Measurements from ENCODE around the gene SLC17A9.

Gene SLC17A9

DNA sequence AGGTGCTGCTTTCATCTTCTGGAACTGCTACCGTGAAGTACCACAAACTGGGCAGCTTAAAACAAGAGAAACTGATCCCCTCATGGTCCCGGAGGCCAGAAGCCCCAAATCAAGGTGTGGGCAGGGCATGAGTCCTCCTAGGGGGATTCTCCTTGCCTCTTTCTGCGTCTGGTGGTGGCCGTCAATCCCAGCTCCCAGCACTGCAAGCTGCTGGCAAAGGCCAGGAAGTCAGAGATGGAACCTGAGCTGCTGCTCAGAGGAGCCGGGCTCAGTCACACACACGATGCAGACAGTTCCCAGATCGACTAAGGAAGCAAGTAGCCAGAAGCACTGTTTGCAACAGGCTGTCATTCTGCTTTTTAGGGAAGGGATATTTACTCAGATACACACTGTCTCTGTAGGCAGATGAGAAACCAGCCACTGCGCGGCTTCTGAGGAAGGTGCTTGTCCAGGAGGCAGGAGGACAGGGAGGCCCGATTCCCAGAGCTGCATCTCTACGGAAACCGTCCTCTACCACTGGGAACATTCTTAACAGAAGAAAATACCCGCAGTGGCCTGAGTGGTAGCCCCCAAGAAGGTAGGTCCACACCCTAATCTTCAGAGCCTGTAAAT, 38.8 kb downstream of the SLC17A9 start:
- Histone ChIP-seq H3K4me3 (ENCODE audit: low read depth, low read length) (no peak overlapping the region), H3K27ac (ENCODE audit: low read depth, low read length) (no peak overlapping the region), H3K9me3 (ENCODE audit: control insufficient read depth, insufficient read depth, low read depth, low read length) (no peaks in the 10 kb centered on the region), H3K4me1 (ENCODE audit: control insufficient read depth, insufficient read depth, low read length) (peaks cover 11% of the 10 kb centered on the region), H3K36me3 (ENCODE audit: control insufficient read depth, insufficient read depth, low read length) (no peaks in the 10 kb centered on the region), H3K27me3 (ENCODE audit: control insufficient read depth, insufficient read depth, low read length) (peaks cover 51% of the 10 kb centered on the region; the same call in 1 of the 2 replicates), H3K9ac (ENCODE audit: low read length) (no peak overlapping the region)

DNA sequence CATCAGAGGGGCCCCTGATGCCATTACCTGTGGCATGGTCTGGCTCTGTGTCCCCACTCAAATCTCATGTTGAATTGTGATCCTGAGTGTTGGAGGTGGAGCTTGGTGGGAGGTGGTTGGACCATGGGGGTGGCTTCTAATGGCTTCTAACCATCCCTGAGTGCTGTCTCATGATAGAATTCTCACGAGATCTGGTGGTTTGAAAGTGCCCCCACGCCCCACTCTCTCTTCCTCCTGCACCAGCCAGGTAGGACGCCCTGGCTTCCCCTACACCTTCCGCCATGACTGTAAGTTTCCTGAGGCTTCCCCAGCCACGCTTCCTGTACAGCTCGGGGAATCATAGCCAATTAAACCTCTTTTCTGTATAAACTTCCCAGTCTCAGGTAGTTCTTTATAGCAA, 39.4 kb downstream of the SLC17A9 start:
- Histone ChIP-seq H3K4me1 (ENCODE audit: control insufficient read depth, insufficient read depth, low read length) (peaks cover 8% of the 10 kb centered on the region), H3K27me3 (ENCODE audit: control insufficient read depth, insufficient read depth, low read length) (peaks cover 53% of the 10 kb centered on the region; the same call in 1 of the 2 replicates), H3K27ac (ENCODE audit: low read depth, low read length) (no peak overlapping the region), H3K4me3 (ENCODE audit: low read depth, low read length) (no peak overlapping the region), H3K9ac (ENCODE audit: low read length) (no peak overlapping the region), H3K9me3 (ENCODE audit: control insufficient read depth, insufficient read depth, low read depth, low read length) (no peaks in the 10 kb centered on the region), H3K36me3 (ENCODE audit: control insufficient read depth, insufficient read depth, low read length) (no peaks in the 10 kb centered on the region)

DNA sequence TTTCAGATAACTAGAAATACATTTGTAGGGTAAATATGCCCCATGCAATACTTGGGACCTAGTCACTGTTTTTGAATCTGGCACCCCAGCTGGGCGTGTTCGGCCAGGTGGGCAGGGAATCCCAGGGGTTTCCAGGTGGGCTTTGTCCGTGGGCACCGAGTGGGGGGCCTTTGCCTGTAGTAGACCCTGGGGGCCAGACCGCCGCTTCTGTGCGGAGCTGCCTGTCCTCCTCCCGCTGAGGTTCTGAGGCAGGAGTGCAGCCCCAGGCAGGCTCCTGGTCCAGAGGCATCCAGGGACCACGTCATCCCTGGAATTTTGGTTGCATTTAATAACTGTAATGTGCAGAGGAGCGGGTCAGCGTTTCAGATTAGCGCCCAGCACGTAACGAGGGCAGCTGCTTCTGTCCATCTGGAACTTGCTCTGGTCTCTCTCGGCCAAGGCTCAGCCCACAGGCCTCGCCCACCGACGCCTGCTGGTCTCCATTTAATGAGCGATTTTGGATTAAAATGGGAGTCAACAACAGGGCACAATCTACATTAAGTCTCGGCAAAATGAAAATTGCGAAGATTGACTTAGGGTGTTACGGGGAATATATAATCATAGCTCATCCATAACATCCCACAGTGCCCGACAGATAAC, 41.5 kb downstream of the SLC17A9 start:
- Histone ChIP-seq H3K27me3 (ENCODE audit: control insufficient read depth, insufficient read depth, low read length) (peaks cover 61% of the 10 kb centered on the region), H3K9ac (ENCODE audit: low read length) (no peak overlapping the region), H3K9me3 (ENCODE audit: control insufficient read depth, insufficient read depth, low read depth, low read length) (no peaks in the 10 kb centered on the region), H3K36me3 (ENCODE audit: control insufficient read depth, insufficient read depth, low read length) (no peaks in the 10 kb centered on the region), H3K4me3 (ENCODE audit: low read depth, low read length) (no peak overlapping the region), H3K27ac (ENCODE audit: low read depth, low read length) (no peak overlapping the region), H3K4me1 (ENCODE audit: control insufficient read depth, insufficient read depth, low read length) (peaks cover 12% of the 10 kb centered on the region)

DNA sequence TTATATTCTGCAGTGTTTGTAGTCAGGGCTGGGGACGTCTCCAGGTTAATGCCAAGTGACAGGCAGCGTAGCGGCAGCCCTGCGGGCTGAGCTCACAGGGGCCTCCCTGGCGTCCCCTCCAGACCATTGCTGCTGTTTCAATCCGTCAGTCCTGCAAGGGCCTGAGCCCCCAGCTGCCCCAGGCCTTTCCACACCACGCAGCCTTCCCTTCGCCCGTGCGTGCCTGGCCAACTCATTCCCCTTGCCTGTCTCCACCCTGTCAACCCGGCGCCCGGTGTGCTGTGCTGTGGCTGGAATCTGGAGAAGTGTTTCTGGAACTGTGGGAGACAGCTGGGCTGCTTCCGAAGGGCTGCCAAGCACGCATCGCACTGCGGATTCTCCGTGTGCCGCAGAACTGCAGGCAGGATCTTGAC, 42.4 kb downstream of the SLC17A9 start:
- Histone ChIP-seq H3K4me1 (ENCODE audit: control insufficient read depth, insufficient read depth, low read length) (peaks cover 19% of the 10 kb centered on the region), H3K27me3 (ENCODE audit: control insufficient read depth, insufficient read depth, low read length) (peaks cover 67% of the 10 kb centered on the region), H3K9me3 (ENCODE audit: control insufficient read depth, insufficient read depth, low read depth, low read length) (no peaks in the 10 kb centered on the region), H3K27ac (ENCODE audit: low read depth, low read length) (no peak overlapping the region), H3K9ac (ENCODE audit: low read length) (no peak overlapping the region), H3K36me3 (ENCODE audit: control insufficient read depth, insufficient read depth, low read length) (no peaks in the 10 kb centered on the region), H3K4me3 (ENCODE audit: low read depth, low read length) (no peak overlapping the region)

DNA sequence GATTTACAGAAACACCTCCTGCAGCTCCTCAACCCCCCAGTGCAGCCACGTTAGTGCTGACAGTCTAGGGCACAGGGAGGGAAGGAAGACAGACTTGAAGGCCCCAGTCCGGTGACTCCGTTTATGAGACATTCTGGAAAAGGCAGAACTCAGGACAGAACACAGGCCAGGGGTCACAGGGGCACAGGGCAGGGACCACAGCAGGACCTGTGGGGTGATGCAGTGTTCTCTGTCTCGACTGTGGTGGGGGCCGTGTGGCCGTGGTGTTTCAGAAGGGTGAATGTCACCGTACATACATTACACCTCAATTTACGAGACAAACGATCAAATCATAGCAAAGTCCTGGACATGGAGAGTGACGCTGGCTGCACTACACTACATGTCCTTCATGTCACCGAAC, 43.0 kb downstream of the SLC17A9 start:
- H3K4me3 ChIP-seq (ENCODE audit: low read depth, low read length) = no peak overlapping the region
- peaks cover 69% of the 10 kb centered on the region for H3K27me3 ChIP-seq (ENCODE audit: control insufficient read depth, insufficient read depth, low read length)
- H3K27ac ChIP-seq (ENCODE audit: low read depth, low read length) = no peak overlapping the region

DNA sequence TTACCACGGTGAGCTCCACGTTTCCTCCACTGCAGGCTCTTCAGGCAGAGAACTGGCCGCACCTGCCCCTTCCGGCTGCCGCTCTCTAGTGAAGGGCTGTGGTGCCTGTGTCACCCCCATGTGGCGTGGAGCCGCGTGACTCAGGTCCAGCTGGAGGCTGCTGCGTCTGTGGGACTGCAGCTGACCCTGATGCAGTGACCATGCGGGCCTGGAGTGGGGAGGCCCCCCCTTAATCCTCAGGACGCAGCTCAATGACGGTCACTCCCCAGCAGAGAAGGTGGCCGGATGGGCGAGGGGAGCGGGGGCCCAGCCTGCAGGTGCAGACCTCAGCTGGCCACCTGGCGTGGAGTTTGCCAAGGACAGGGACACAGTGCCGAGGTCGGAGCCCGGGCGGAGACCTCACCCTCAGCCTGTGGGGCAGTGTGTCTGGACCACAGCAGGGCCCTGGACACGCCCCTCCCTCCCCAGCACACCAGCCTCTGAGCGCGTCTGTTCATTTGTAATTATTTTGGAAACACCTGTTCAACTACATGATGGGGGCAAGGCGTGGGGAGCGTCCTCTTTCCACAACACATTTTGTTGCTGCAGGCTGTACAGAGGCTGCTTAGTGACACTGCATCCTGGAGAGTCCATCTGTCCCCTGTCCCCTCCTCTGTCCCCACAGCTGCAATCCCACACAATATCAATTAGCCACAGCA, 43.5 kb downstream of the SLC17A9 start:
- Histone ChIP-seq H3K4me1 (ENCODE audit: control insufficient read depth, insufficient read depth, low read length) (peaks cover 19% of the 10 kb centered on the region), H3K27ac (ENCODE audit: low read depth, low read length) (no peak overlapping the region), H3K27me3 (ENCODE audit: control insufficient read depth, insufficient read depth, low read length) (peaks cover 69% of the 10 kb centered on the region), H3K36me3 (ENCODE audit: control insufficient read depth, insufficient read depth, low read length) (no peaks in the 10 kb centered on the region), H3K4me3 (ENCODE audit: low read depth, low read length) (no peak overlapping the region), H3K9me3 (ENCODE audit: control insufficient read depth, insufficient read depth, low read depth, low read length) (no peaks in the 10 kb centered on the region), H3K9ac (ENCODE audit: low read length) (no peak overlapping the region)

More for the DNA sequence above, 43.0 kb downstream of the SLC17A9 start:
- Histone ChIP-seq H3K9me3 (ENCODE audit: control insufficient read depth, insufficient read depth, low read depth, low read length) (no peaks in the 10 kb centered on the region), H3K9ac (ENCODE audit: low read length) (no peak overlapping the region), H3K4me1 (ENCODE audit: control insufficient read depth, insufficient read depth, low read length) (peaks cover 19% of the 10 kb centered on the region), H3K36me3 (ENCODE audit: control insufficient read depth, insufficient read depth, low read length) (no peaks in the 10 kb centered on the region)

DNA sequence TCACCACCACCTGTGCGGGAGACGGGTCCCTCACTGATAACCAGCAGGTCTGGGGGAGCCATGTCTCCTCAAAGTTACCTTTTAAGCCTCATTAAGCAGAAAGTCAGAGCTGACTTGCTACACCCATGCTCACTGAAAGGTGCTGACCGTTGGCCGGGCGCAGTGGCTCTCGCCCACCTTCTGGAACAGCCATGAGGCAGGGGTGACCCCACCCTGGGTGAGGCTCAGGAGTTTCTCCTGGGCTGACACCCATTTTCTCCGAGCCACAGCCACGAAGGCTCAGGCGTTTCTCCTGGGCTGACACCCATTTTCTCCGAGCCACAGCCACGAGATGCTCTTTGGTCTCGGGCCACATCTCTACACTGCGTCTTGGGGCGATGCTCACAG, 44.1 kb downstream of the SLC17A9 start:
- peaks cover 68% of the 10 kb centered on the region for H3K27me3 ChIP-seq (ENCODE audit: control insufficient read depth, insufficient read depth, low read length)
- no peaks in the 10 kb centered on the region for H3K36me3 ChIP-seq (ENCODE audit: control insufficient read depth, insufficient read depth, low read length)
- H3K9ac ChIP-seq (ENCODE audit: low read length) = no peak overlapping the region
- H3K27ac ChIP-seq (ENCODE audit: low read depth, low read length) = no peak overlapping the region
- no peaks in the 10 kb centered on the region for H3K9me3 ChIP-seq (ENCODE audit: control insufficient read depth, insufficient read depth, low read depth, low read length)
- peaks cover 19% of the 10 kb centered on the region for H3K4me1 ChIP-seq (ENCODE audit: control insufficient read depth, insufficient read depth, low read length)
- H3K4me3 ChIP-seq (ENCODE audit: low read depth, low read length) = no peak overlapping the region

DNA sequence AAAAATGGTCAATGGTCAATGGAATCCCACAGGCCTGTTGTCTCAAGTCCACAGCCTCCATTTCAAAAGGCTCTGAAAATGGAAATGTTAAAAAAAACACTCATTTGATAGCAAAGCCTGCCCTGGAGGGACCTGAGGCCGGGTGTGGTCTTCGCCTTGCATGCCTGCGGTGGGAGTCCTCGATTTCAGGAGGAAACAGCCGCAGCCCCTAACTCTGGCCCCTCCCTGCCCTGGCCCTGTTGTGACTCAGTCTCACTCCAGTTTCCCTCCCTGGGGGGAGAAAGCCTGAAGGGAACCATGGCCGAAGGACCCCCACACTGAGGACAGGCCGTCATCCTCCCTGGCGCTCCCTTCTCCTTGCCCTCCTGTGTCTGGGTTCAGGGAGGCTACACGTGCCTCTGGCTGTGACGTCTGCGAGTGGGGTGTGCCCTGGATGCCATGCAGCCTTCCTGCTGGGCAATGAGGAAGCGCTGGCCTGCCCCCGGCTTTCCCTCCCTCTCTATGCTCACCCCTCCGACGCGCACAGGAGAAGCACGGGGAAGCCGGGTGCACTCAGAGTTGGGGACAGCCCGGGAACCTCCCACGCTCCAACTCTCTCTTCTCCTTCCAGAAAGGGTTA, 45.0 kb downstream of the SLC17A9 start:
- peaks cover 72% of the 10 kb centered on the region for H3K27me3 ChIP-seq (ENCODE audit: control insufficient read depth, insufficient read depth, low read length)
- H3K27ac ChIP-seq (ENCODE audit: low read depth, low read length) = no peak overlapping the region
- no peaks in the 10 kb centered on the region for H3K9me3 ChIP-seq (ENCODE audit: control insufficient read depth, insufficient read depth, low read depth, low read length)
- H3K4me3 ChIP-seq (ENCODE audit: low read depth, low read length) = no peak overlapping the region
- no peaks in the 10 kb centered on the region for H3K36me3 ChIP-seq (ENCODE audit: control insufficient read depth, insufficient read depth, low read length)
- H3K4me1 ChIP-seq (ENCODE audit: control insufficient read depth, insufficient read depth, low read length) = peaks cover 19% of the 10 kb centered on the region
- H3K9ac ChIP-seq (ENCODE audit: low read length) = no peak overlapping the region

DNA sequence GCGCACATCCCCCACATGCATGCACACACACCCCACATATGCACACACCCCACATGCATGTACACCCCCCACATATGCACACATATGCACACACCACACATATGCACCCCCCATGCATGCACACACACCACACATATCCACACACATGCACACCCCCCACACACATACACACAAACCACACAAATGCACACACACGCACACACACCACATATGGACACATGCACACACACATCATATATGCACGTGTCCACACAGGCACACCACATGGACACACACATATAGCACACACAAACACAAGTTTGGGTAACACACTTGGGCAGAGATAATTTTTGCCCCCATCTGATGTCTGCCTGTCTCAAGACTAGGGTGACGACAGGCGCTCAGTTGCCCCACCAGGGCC, 45.9 kb downstream of the SLC17A9 start:
- no peak overlapping the region for H3K27ac ChIP-seq (ENCODE audit: low read depth, low read length)
- no peaks in the 10 kb centered on the region for H3K36me3 ChIP-seq (ENCODE audit: control insufficient read depth, insufficient read depth, low read length)
- no peak overlapping the region for H3K9ac ChIP-seq (ENCODE audit: low read length)
- H3K4me1 ChIP-seq (ENCODE audit: control insufficient read depth, insufficient read depth, low read length) = peaks cover 23% of the 10 kb centered on the region
- H3K4me3 ChIP-seq (ENCODE audit: low read depth, low read length) = no peak overlapping the region
- no peaks in the 10 kb centered on the region for H3K9me3 ChIP-seq (ENCODE audit: control insufficient read depth, insufficient read depth, low read depth, low read length)
- H3K27me3 ChIP-seq (ENCODE audit: control insufficient read depth, insufficient read depth, low read length) = peaks cover 82% of the 10 kb centered on the region

DNA sequence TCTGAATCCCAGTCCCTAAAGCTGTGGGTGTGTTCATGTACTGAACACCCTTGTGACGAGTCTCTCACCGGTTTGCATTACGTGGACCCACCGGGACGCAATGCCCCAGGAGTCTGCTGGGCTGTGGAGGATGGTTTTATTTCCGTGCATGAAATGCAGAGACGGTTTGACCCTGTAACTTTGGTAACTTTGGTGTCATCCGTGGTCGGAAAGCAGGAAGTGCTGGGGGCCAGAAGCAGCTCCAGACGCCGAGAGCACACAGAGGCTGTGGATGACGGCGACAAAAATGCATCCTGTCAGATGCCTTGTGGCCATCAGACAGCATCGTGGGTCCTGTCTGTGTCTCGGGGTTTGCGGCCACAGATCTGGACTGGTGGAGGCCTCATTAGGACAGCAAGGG, 47.1 kb downstream of the SLC17A9 start:
- Histone ChIP-seq H3K27me3 (ENCODE audit: control insufficient read depth, insufficient read depth, low read length) (peaks cover 92% of the 10 kb centered on the region), H3K4me1 (ENCODE audit: control insufficient read depth, insufficient read depth, low read length) (peaks cover 32% of the 10 kb centered on the region), H3K9me3 (ENCODE audit: control insufficient read depth, insufficient read depth, low read depth, low read length) (no peaks in the 10 kb centered on the region), H3K27ac (ENCODE audit: low read depth, low read length) (no peak overlapping the region), H3K4me3 (ENCODE audit: low read depth, low read length) (no peak overlapping the region), H3K9ac (ENCODE audit: low read length) (no peak overlapping the region), H3K36me3 (ENCODE audit: control insufficient read depth, insufficient read depth, low read length) (no peaks in the 10 kb centered on the region)

DNA sequence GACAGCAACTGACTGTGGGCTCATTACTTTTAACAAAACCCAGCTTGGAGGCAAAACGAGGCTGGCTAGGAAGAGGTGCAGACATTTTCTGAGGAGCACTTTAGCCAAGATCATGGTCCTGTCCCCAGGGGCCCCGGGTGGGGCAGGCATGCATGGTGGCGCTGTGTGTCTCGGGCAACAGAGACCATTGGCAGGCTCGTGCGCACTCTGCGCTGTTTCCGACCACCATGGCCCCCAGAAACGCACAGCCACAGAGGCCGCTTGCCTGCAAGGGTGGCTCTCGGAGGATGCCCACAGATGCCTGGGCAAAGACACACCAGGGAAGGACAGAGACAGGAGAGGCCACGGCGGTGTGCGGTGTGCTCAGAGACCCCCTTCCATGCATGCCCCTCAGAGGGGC, 47.5 kb downstream of the SLC17A9 start:
- Histone ChIP-seq H3K9ac (ENCODE audit: low read length) (no peak overlapping the region), H3K27me3 (ENCODE audit: control insufficient read depth, insufficient read depth, low read length) (peaks cover 92% of the 10 kb centered on the region)

More for the DNA sequence above, 47.5 kb downstream of the SLC17A9 start:
- Histone ChIP-seq H3K4me3 (ENCODE audit: low read depth, low read length) (no peak overlapping the region), H3K9me3 (ENCODE audit: control insufficient read depth, insufficient read depth, low read depth, low read length) (no peaks in the 10 kb centered on the region), H3K4me1 (ENCODE audit: control insufficient read depth, insufficient read depth, low read length) (peaks cover 35% of the 10 kb centered on the region), H3K36me3 (ENCODE audit: control insufficient read depth, insufficient read depth, low read length) (no peaks in the 10 kb centered on the region), H3K27ac (ENCODE audit: low read depth, low read length) (no peak overlapping the region)
